HG03064 (cell line): ENCODE measurements around the gene ABLIM1.

Experiments used
- ATAC-seq: cut with Tn5 transposase; IDR thresholded peaks from one replicate; pipeline ENCODE4 v1.9.1; 2021; ENCODE audit warnings: low read depth; ENCODE audit not compliant: unreplicated experiment

The ABLIM1 gene

DNA sequence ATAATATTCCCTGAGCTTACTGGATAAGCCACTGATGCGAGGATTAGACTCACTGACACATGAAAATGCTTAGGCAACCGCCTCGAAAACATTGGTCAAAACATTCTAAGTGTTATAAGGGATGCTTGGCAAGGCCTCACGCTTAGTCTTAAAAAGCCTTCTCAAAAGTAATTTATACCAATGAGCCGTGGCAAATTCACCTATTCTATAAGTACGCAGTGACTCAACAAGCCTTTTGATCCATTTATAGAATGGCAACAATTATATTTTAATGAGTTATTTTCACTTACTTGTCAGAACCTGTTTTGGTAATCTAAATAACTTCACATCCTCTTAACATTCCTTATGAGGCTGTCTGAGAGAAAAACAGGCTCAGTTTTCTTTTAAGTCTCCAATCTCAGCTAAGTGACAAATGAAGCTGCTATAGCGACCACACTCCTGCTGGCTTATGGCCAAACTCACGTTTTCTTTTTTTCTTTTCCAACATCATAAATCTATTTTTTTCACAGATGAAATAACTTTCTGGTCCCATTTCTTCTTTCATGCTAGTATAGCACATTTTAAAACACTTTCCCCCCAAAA is 132.6 kb downstream of the ABLIM1 start:
- no peak for ATAC-seq

DNA sequence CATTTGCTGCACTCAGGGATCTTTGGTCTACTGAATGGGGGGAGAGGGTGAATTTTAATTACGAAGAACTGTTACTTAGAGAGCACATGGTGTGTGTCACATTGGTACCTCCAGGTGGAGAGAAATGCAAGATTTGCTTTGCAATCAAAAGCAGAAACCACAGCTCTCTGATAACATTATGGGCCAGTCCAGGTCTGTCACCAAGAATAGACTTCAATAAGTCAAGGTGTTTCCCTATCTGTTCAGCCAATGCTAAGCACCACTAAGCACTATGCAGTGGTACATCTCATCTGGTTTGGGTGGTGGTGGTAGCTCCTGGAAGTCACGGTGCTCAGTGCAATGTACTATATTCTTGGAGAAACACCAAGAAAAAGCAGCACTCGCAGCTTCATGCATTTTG is 134.2 kb downstream of the ABLIM1 start:
- ATAC-seq: no peak

GRCh38 chr10:114521255-114521654 is 136.8 kb downstream of the ABLIM1 start:
- ATAC-seq: no peak

GRCh38 chr10:114520453-114520852 is 137.6 kb downstream of the ABLIM1 start:
- ATAC-seq: no peak

GRCh38 chr10:114519756-114520293 is 138.2 kb downstream of the ABLIM1 start:
- no peak for ATAC-seq

DNA sequence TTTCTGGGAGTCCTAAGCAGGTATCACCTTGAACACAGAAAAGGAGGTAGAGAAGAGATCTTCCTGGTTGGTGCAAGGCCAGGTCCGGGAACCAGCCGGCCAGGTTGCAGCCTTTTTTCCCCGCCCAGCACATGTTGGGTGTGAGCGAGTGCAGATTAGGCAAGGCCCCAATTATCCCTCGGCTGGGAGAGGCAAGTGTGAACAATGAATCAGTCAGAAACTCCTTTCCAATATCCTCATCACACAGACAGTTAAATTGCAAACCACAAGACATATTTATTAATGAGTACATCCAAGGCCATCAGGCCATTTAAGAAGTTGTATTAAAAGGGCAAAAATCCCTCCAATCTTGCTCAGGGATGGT is 138.8 kb downstream of the ABLIM1 start:
- no peak for ATAC-seq

GRCh38 chr10:114518401-114519305 is 139.4 kb downstream of the ABLIM1 start:
- ATAC-seq: no peak

- no peak for ATAC-seq
These were observed 140.5 kb downstream of the ABLIM1 start for GRCh38 chr10:114517368-114518250.

- no peak for ATAC-seq
These were observed 141.7 kb downstream of the ABLIM1 start for GRCh38 chr10:114516356-114516755.

GRCh38 chr10:114515298-114515914 is 142.7 kb downstream of the ABLIM1 start:
- no peak for ATAC-seq

- no peak for ATAC-seq
These were observed 144.7 kb downstream of the ABLIM1 start for GRCh38 chr10:114513381-114513792.

DNA sequence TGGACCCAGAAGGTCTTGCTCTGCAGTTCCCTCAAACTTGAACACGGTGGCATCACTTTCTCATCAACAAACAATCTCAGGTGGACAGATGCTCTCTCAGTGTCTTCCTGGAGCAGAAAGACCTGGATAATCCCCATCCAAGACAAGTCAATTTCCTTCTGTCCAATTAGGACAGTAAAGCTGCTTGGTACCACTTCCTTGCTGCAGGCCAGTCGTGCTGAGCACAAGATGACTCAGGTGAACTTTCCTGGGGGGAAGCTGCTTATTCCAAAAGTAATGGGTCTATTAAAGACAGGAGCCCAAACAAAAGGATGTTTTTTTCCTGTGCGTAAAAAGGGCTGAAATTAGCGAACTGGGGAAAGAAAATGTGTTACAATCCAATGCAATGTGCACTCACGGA is 146.2 kb downstream of the ABLIM1 start:
- no peak for ATAC-seq

GRCh38 chr10:114508376-114508775 is 149.7 kb downstream of the ABLIM1 start:
- ATAC-seq: no peak

GRCh38 chr10:114507449-114507848 is 150.6 kb downstream of the ABLIM1 start:
- no peak for ATAC-seq

DNA sequence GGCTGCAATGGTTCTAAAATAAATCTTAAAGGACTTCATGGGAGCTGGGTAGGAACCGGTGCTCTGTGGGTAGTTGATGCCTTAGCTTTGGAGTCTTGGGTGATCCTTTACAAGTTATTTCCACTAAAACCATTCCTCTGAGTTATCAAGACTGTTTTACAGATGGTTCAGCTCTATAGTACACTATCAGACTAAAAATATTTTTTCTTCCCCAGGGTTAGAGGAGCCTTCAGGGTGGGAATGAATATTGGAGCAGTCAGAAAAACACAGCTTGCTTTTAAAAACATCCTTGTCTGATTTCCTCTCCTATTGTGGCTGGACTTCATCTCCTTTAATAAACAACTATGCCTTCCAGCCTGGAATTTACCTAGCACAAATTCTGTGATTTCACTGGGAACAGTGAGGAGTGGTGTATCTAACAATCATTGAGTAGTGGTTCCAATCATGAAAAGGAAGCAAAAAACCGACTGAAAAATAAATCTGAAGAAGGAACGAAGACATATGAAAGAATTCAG is 151.1 kb downstream of the ABLIM1 start:
- no peak for ATAC-seq

GRCh38 chr10:114504769-114505579 is 153.1 kb downstream of the ABLIM1 start:
- no peak for ATAC-seq

DNA sequence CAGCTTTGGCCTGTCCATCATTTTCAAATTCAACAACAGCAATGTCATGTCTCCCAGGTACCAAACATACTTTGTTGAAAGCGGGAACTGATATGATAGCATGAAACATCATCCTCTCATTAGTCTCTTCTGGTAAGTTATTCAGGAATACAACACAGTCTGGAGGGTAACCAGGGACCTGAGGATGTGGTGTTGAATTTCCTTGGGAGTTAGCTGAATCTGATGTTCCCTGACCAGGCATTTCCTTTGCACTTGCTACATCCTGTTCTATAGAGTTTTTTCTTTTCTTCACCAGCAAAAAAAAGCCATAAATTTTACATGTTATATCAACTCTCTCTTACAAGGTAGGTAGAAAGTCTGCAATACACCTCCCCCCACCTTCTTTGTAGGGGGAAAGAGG is 156.0 kb downstream of the ABLIM1 start:
- ATAC-seq: no peak

- no peak for ATAC-seq
These were observed 156.4 kb downstream of the ABLIM1 start for GRCh38 chr10:114501650-114502049.

- ATAC-seq: no peak
These were observed 157.4 kb downstream of the ABLIM1 start for GRCh38 chr10:114500643-114501042.
